ENCODE data around the gene ITPKC. TPM values are rescaled to one million over a fixed set of nuclear protein-coding genes. Genes with fewer than 3 reads are reported as not detected.

ITPKC gene
- total and polyA plus RNA-seq, 2 of the 13 experiments (the other 11 are each of a cell fraction or from before 2014, with no cell fraction given), result 6.9 to 11.2 TPM

GRCh38 chr19:40750058-40750873, 33.4 kb downstream of the ITPKC start, which contains the start of gene ACTMAP (continued):
- TF ChIP-seq MYPOP (CRISPR knock-in tag; IDR thresholded peaks at IDR 0.05) (peak; percentile 37; the same call in 1 of the 2 replicates), ZNF775 (CRISPR knock-in tag; IDR thresholded peaks at IDR 0.05; ENCODE audit: borderline replicate concordance) (no peak), RBM22 (optimal IDR thresholded peaks at IDR 0.05; ENCODE audit: low read length) (no peak), ATM (IDR thresholded peaks at IDR 0.05; ENCODE audit: borderline replicate concordance) (no peak), TRAFD1 (CRISPR knock-in tag; IDR thresholded peaks at IDR 0.05; ENCODE audit: borderline replicate concordance) (no peak), ZNF768 (CRISPR knock-in tag; IDR thresholded peaks at IDR 0.05) (no peak), NFE2L2 (IDR thresholded peaks at IDR 0.05; ENCODE audit: low read length) (no peak), TEAD3 (CRISPR knock-in tag; optimal IDR thresholded peaks at IDR 0.05; ENCODE audit: borderline replicate concordance) (peak; percentile 41), DR1 (CRISPR knock-in tag; IDR thresholded peaks at IDR 0.05) (no peak; the same call in 1 of the 2 replicates), ZNF224 (CRISPR knock-in tag; IDR thresholded peaks at IDR 0.05) (no peak), ZFP36 (IDR thresholded peaks at IDR 0.05; ENCODE audit: borderline replicate concordance, low read depth, low read length, partially characterized antibody) (no peak), ZBTB7B (CRISPR knock-in tag; IDR thresholded peaks at IDR 0.05) (peak; percentile 8; the same call in 1 of the 2 replicates), ZNF572 (CRISPR knock-in tag; IDR thresholded peaks at IDR 0.05) (no peak), DMAP1 (CRISPR knock-in tag; IDR thresholded peaks at IDR 0.05) (peak; percentile 90), MEF2D (CRISPR knock-in tag; IDR thresholded peaks at IDR 0.05) (peak; percentile 58; the same call in 1 of the 2 replicates), SP4 (CRISPR knock-in tag; IDR thresholded peaks at IDR 0.05) (peak; percentile 95), PRDM15 (CRISPR knock-in tag; IDR thresholded peaks at IDR 0.05) (no peak), ZNF800 (CRISPR knock-in tag; IDR thresholded peaks at IDR 0.05) (no peak)
- TF ChIP-seq, protein P1, sequence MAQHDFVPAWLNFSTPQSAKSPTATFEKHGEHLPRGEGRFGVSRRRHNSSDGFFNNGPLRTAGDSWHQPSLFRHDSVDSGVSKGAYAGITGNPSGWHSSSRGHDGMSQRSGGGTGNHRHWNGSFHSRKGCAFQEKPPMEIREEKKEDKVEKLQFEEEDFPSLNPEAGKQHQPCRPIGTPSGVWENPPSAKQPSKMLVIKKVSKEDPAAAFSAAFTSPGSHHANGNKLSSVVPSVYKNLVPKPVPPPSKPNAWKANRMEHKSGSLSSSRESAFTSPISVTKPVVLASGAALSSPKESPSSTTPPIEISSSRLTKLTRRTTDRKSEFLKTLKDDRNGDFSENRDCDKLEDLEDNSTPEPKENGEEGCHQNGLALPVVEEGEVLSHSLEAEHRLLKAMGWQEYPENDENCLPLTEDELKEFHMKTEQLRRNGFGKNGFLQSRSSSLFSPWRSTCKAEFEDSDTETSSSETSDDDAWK (CRISPR knock-in tag; IDR thresholded peaks at IDR 0.05), result no peak

All from HepG2 (cell line).